Trophoblast cell (in vitro differentiated cells and primary cell): ENCODE results near the gene AMMECR1L.
"Not testable (repeated sequence)": the region's sequence is repeated elsewhere in the genome, so short reads cannot be mapped to it uniquely, and the experiment has no call there.

Experiments
- DNase-seq, 2 donors: peaks; one replicate each; pipeline ENCODE4 v3.0.0-alpha.2; 2016
- H2AFZ ChIP-seq: 2 replicates; pipeline ENCODE4 v1.6.1; 2013; ENCODE audit warnings: low read length, moderate library complexity, mild to moderate bottlenecking; ENCODE audit not compliant: insufficient read depth, poor library complexity
- H2AK5ac ChIP-seq: 2 replicates; pipeline ENCODE4 v1.6.1; 2013; ENCODE audit warnings: mild to moderate bottlenecking, low read length
- H2BK120ac ChIP-seq: 2 replicates; pipeline ENCODE4 v1.6.1; 2013; ENCODE audit warnings: low read length, mild to moderate bottlenecking, moderate library complexity; ENCODE audit not compliant: insufficient read depth, poor library complexity
- H2BK12ac ChIP-seq: 2 replicates; pipeline ENCODE4 v1.6.1; 2013; ENCODE audit warnings: mild to moderate bottlenecking, low read length, moderate library complexity
- H2BK5ac ChIP-seq: 2 replicates; pipeline ENCODE4 v1.6.1; 2013; ENCODE audit warnings: low read length, low read depth, moderate library complexity, mild to moderate bottlenecking; ENCODE audit not compliant: poor library complexity
- H3K14ac ChIP-seq: 2 replicates; pipeline ENCODE4 v1.6.1; 2013; ENCODE audit warnings: mild to moderate bottlenecking, low read length
- H3K18ac ChIP-seq: 2 replicates; pipeline ENCODE4 v1.6.1; 2013; ENCODE audit warnings: mild to moderate bottlenecking, low read length
- H3K23ac ChIP-seq: 2 replicates; pipeline ENCODE4 v1.6.1; 2013; ENCODE audit warnings: low read length
- H3K27ac ChIP-seq: 2 replicates; pipeline ENCODE4 v1.5.1; 2013; ENCODE audit warnings: low read depth, mild to moderate bottlenecking, inconsistent platforms, low read length, moderate library complexity
- H3K27me3 ChIP-seq: 2 replicates; pipeline ENCODE4 v1.6.1; 2013; ENCODE audit warnings: inconsistent platforms, mild to moderate bottlenecking, low read length, moderate library complexity; ENCODE audit not compliant: insufficient read depth
- H3K36me3 ChIP-seq, 2 experiments: 1 replicate in 1 of 2; 2 replicates in 1 of 2; pipeline ENCODE4 v1.6.1; 2013; ENCODE audit warnings: low read length in 2 of 2, mild to moderate bottlenecking in 2 of 2, moderate library complexity in 1 of 2; ENCODE audit not compliant: insufficient read depth in 2 of 2, control insufficient read depth in 1 of 2
- H3K4ac ChIP-seq: 2 replicates; pipeline ENCODE4 v1.6.1; 2013; ENCODE audit warnings: low read depth, mild to moderate bottlenecking, low read length, moderate library complexity
- H3K4me1 ChIP-seq, 2 experiments: 1 replicate in 1 of 2; 2 replicates in 1 of 2; pipeline ENCODE4 v1.6.1; 2013; ENCODE audit warnings: low read length in 2 of 2, mild to moderate bottlenecking in 2 of 2, moderate library complexity in 1 of 2; ENCODE audit not compliant: insufficient read depth in 2 of 2, control insufficient read depth in 1 of 2
- H3K4me2 ChIP-seq: 2 replicates; pipeline ENCODE4 v1.6.1; 2013; ENCODE audit warnings: inconsistent platforms, mild to moderate bottlenecking, low read length, moderate library complexity
- H3K4me3 ChIP-seq: 2 replicates; pipeline ENCODE4 v1.5.1; 2013; ENCODE audit warnings: mild to moderate bottlenecking, low read depth, low read length, inconsistent platforms
- H3K79me1 ChIP-seq: one replicate; pipeline ENCODE4 v1.6.1; 2013; ENCODE audit warnings: low read length
- H3K79me2 ChIP-seq: 2 replicates; pipeline ENCODE4 v1.6.1; 2013; ENCODE audit warnings: low read length, mild to moderate bottlenecking; ENCODE audit not compliant: control insufficient read depth, insufficient read depth, poor library complexity
- H3K9ac ChIP-seq: 2 replicates; pipeline ENCODE4 v1.6.1; 2013; ENCODE audit warnings: mild to moderate bottlenecking, low read length
- H3K9me3 ChIP-seq: 2 replicates; pipeline ENCODE4 v1.6.1; 2013; ENCODE audit warnings: low read depth, mild to moderate bottlenecking, control low read depth, inconsistent platforms, low read length; ENCODE audit not compliant: insufficient read depth
- H4K12ac ChIP-seq: 2 replicates; pipeline ENCODE4 v1.6.1; 2013; ENCODE audit warnings: low read depth, mild to moderate bottlenecking, low read length, moderate library complexity
- H4K8ac ChIP-seq: 2 replicates; pipeline ENCODE4 v1.6.1; 2013; ENCODE audit warnings: low read depth, mild to moderate bottlenecking, low read length, moderate library complexity
- H4K91ac ChIP-seq: one replicate; pipeline ENCODE4 v1.6.1; 2013; ENCODE audit warnings: low read depth, mild to moderate bottlenecking, low read length, moderate library complexity
- WGBS: extraction: QIAGEN DNeasy Blood & Tissue Kit; methylation state at CpG from one replicate; pipeline ENCODE4 v1.1.7; 2013; ENCODE audit warnings: missing lambda C conversion rate; ENCODE audit not compliant: insufficient read length, insufficient coverage; ENCODE audit errors: extremely low coverage; 5-methylcytosine and 5-hydroxymethylcytosine counted together

Gene AMMECR1L

DNA sequence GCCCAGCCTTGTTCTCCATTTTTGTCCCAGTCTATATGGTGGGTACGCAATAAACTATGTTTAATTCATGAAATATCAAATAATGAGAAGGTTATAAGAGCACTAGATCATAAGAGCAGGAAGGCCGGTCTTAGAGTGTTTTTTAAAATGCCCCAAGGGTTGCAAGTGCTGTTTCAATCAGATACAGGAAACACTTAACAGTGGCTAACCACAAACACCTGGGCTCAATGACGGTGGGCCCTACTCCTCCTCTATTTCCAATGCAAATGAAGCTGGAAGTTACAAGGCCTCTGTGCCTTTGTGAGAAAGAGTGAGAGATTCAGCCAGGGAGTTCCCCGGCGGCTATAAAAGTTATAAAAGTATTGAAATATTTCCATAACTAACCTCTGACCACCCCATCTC lies 55.9 kb downstream of the AMMECR1L start:
- DNase-seq, result no peak
- no peaks in the 10 kb centered on the region for H3K79me2 ChIP-seq
- no peaks in the 10 kb centered on the region for H3K79me1 ChIP-seq
- H3K27me3 ChIP-seq, result no peaks in the 10 kb centered on the region
- H3K23ac ChIP-seq, result no peak overlapping the region
- H3K14ac ChIP-seq, result no peak overlapping the region
- no peak overlapping the region for H3K4me2 ChIP-seq
- H2BK120ac ChIP-seq, result no peak overlapping the region
- no peak overlapping the region for H2AK5ac ChIP-seq
- H3K9me3 ChIP-seq, result peaks cover 10% of the 10 kb centered on the region
- no peaks in the 10 kb centered on the region for H3K36me3 ChIP-seq
- no peak overlapping the region for H4K12ac ChIP-seq
- H3K27ac ChIP-seq, result no peak overlapping the region
- H3K4ac ChIP-seq, result no peak overlapping the region
- no peaks in the 10 kb centered on the region for H3K4me1 ChIP-seq
- H3K9ac ChIP-seq, result no peak overlapping the region
- no peak overlapping the region for H2AFZ ChIP-seq
- H4K8ac ChIP-seq, result no peak overlapping the region
- no CpG with 5 or more reads among the region's 5 CpGs for WGBS
- no peak overlapping the region for H3K4me3 ChIP-seq
- H2BK5ac ChIP-seq, result no peak overlapping the region
- H2BK12ac ChIP-seq, result no peak overlapping the region
- no peak overlapping the region for H3K18ac ChIP-seq
- H4K91ac ChIP-seq, result no peak overlapping the region

DNA sequence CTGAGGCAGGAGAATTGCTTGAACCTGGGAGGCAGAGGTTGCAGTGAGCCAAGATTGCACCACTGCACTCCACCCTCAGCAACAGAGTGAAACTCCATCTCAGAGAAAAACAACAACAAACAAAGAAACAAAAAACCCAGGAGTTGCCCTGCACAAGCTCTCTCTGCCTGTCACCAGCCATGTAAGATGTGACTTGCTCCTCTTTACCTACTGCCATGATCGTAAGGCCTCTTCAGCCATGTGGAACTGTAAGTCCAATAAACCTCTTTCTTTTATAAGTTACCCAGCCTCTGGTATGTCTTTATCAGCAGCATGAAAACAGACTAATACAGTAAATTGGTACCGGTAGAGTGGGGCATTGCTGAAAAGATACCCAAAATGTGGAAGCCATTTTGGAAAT lies 59.0 kb downstream of the AMMECR1L start:
- H2BK120ac ChIP-seq, H3K18ac ChIP-seq, H3K14ac ChIP-seq, H3K27ac ChIP-seq, H4K91ac ChIP-seq, H3K79me2 ChIP-seq, H2BK12ac ChIP-seq, H4K12ac ChIP-seq, DNase-seq, H2AK5ac ChIP-seq, H3K9ac ChIP-seq, H3K4me3 ChIP-seq, H4K8ac ChIP-seq, H2BK5ac ChIP-seq, H3K36me3 ChIP-seq, H3K4me2 ChIP-seq, H3K79me1 ChIP-seq, H3K23ac ChIP-seq, H3K4me1 ChIP-seq, H3K9me3 ChIP-seq, H3K4ac ChIP-seq, H3K27me3 ChIP-seq, H2AFZ ChIP-seq: not testable (repeated sequence)
- no CpG with 5 or more reads among the region's 2 CpGs for WGBS

DNA sequence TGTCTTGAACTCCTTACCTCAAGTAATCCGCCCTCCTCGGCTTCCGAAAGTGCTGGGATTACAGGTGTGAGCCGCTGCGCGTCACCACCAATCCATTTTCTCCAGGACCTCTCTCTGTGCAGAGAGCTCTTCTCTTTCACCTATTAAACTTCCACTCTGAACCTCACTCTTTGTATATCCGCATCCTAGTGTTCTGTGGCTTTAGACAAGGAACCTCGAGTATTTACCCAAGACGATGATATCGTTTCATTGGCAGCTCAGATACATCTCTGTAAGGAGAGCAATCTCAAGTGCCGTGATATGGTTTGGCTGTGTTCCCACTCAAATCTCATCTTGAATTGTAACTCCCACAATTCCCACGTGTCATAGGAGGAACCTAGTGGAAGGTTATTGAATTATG lies 59.7 kb downstream of the AMMECR1L start:
- DNase-seq, result no peak
- Histone ChIP-seq H3K27ac (no peak overlapping the region), H3K18ac (no peak overlapping the region), H2BK5ac (no peak overlapping the region), H3K27me3 (no peaks in the 10 kb centered on the region), H3K79me2 (no peaks in the 10 kb centered on the region), H4K91ac (no peak overlapping the region), H4K8ac (no peak overlapping the region), H2BK120ac (no peak overlapping the region), H3K9me3 (peaks cover 12% of the 10 kb centered on the region), H3K23ac (no peak overlapping the region), H3K79me1 (no peaks in the 10 kb centered on the region), H4K12ac (no peak overlapping the region), H3K4ac (no peak overlapping the region), H3K14ac (no peak overlapping the region), H3K9ac (no peak overlapping the region), H3K36me3 (no peaks in the 10 kb centered on the region), H2BK12ac (no peak overlapping the region), H3K4me2 (no peak overlapping the region), H3K4me1 (no peaks in the 10 kb centered on the region), H2AFZ (no peak overlapping the region), H2AK5ac (no peak overlapping the region), H3K4me3 (no peak overlapping the region)
- no CpG with 5 or more reads among the region's 12 CpGs for WGBS

DNA sequence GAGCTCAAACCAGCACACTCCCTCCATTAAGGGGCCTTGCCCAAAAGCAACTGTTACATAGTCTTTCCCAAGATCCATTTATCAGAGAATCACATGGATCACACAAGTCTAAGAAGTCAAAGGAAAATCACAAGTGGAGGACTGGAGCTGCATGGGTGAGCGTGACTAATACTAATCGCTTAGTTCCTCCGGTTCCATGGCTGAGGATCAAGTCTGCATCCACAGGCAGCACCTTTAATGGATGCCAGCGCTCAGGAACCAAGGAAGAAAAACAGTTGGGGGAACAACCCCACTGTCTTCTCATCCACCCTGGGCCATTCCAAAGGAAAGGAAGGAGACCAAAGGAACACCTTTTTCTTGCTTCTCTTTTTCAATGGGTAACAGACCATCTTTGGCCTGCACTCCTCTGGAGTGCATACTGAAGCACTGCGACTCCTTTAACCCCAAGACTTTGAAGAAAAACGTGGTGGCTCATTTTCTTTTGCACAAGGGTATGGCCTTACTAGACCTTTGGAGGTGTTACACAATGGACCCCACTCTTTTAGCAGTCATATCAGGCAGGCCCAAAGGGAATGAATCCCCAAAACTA lies 65.6 kb downstream of the AMMECR1L start:
- no peak overlapping the region for H2BK12ac ChIP-seq
- no peak overlapping the region for H2BK5ac ChIP-seq
- no peaks in the 10 kb centered on the region for H3K79me2 ChIP-seq
- no peak overlapping the region for H3K14ac ChIP-seq
- peaks cover 7% of the 10 kb centered on the region for H3K9me3 ChIP-seq
- no peak overlapping the region for H3K4me3 ChIP-seq
- WGBS, result no CpG with 5 or more reads among the region's 6 CpGs
- H4K12ac ChIP-seq, result no peak overlapping the region
- no peak overlapping the region for H4K91ac ChIP-seq
- no peak overlapping the region for H3K23ac ChIP-seq
- H3K4me2 ChIP-seq, result no peak overlapping the region
- no peak overlapping the region for H3K18ac ChIP-seq
- no peak overlapping the region for H4K8ac ChIP-seq
- no peak overlapping the region for H3K27ac ChIP-seq
- H3K4me1 ChIP-seq, result no peaks in the 10 kb centered on the region
- no peak overlapping the region for H2AFZ ChIP-seq
- no peak for DNase-seq
- H3K9ac ChIP-seq, result no peak overlapping the region
- H3K4ac ChIP-seq, result no peak overlapping the region
- H3K79me1 ChIP-seq, result no peaks in the 10 kb centered on the region
- H2AK5ac ChIP-seq, result no peak overlapping the region
- no peaks in the 10 kb centered on the region for H3K36me3 ChIP-seq
- no peaks in the 10 kb centered on the region for H3K27me3 ChIP-seq
- no peak overlapping the region for H2BK120ac ChIP-seq
